MM.1S (cell line): ENCODE measurements around the gene SLC25A22.

Source experiments
- DNase-seq: peaks from one replicate; pipeline ENCODE4 v3.0.0-alpha.2; 2015
- H2AFZ ChIP-seq: fragments of 300-600 bp; sonication (generic); 2 replicates; pipeline ENCODE4 v1.6.0; 2016; ENCODE audit warnings: antibody characterized with exemption, low read length
- H3F3A ChIP-seq: fragments of 300-600 bp; sonication (generic); 2 replicates; pipeline ENCODE4 v1.6.1; 2016; ENCODE audit warnings: mild to moderate bottlenecking, antibody characterized with exemption, low read length, moderate library complexity, mixed read lengths; ENCODE audit not compliant: insufficient read depth
- H3K27ac ChIP-seq: fragments of 300-600 bp; sonication (generic); 2 replicates; pipeline ENCODE4 v1.5.1; 2016; ENCODE audit warnings: mild to moderate bottlenecking, low read length
- H3K27me3 ChIP-seq: fragments of 300-600 bp; sonication (generic); replicated peaks from 2 replicates; pipeline ENCODE4 v1.6.0; 2016; ENCODE audit warnings: low read length; ENCODE audit not compliant: insufficient read depth
- H3K36me3 ChIP-seq: fragments of 300-600 bp; sonication (generic); replicated peaks from 2 replicates; pipeline ENCODE4 v1.6.1; 2016; ENCODE audit warnings: mild to moderate bottlenecking, low read length, mixed read lengths; ENCODE audit not compliant: insufficient read depth
- H3K4me1 ChIP-seq: fragments of 300-600 bp; sonication (generic); 2 replicates; pipeline ENCODE4 v1.6.1; 2016; ENCODE audit warnings: low read length, mixed read lengths
- H3K4me2 ChIP-seq: fragments of 300-600 bp; sonication (generic); 2 replicates; pipeline ENCODE4 v1.6.0; 2016; ENCODE audit warnings: low read depth, low read length
- H3K4me3 ChIP-seq: fragments of 300-600 bp; sonication (generic); 2 replicates; pipeline ENCODE4 v1.5.1; 2016; ENCODE audit warnings: low read length, mixed read lengths
- H3K79me2 ChIP-seq: fragments of 300-600 bp; sonication (generic); 2 replicates; pipeline ENCODE4 v1.6.1; 2016; ENCODE audit warnings: mixed run types, low read length, mixed read lengths
- H3K9ac ChIP-seq: fragments of 300-600 bp; sonication (generic); 2 replicates; pipeline ENCODE4 v1.6.1; 2016; ENCODE audit warnings: low read length, mixed read lengths
- H3K9me2 ChIP-seq: fragments of 300-600 bp; sonication (generic); replicated peaks from 2 replicates; pipeline ENCODE4 v1.6.1; 2016; ENCODE audit warnings: mild to moderate bottlenecking, low read length, mixed read lengths; ENCODE audit not compliant: insufficient read depth
- H3K9me3 ChIP-seq: fragments of 300-600 bp; sonication (generic); replicated peaks from 2 replicates; pipeline ENCODE4 v1.6.1; 2016; ENCODE audit warnings: mild to moderate bottlenecking, low read length, mixed read lengths; ENCODE audit not compliant: insufficient read depth
- H4K20me1 ChIP-seq: fragments of 300-600 bp; sonication (generic); 2 replicates; pipeline ENCODE4 v1.6.1; 2016; ENCODE audit warnings: mild to moderate bottlenecking, low read length, moderate library complexity, mixed read lengths; ENCODE audit not compliant: insufficient read depth
- CTCF ChIP-seq: fragments of 300-600 bp; sonication (generic); IDR thresholded peaks from 2 replicates; pipeline ENCODE4 v1.5.1; 2016; ENCODE audit warnings: antibody characterized with exemption, low read length, mixed read lengths
- EZH2 ChIP-seq: fragments of 300-600 bp; sonication (generic); optimal IDR thresholded peaks from 2 replicates; pipeline ENCODE3; 2017; ENCODE audit warnings: low read depth, mild to moderate bottlenecking, antibody characterized with exemption, low read length, mixed read lengths
- EZH2phosphoT487 ChIP-seq: fragments of 300-600 bp; sonication (generic); IDR thresholded peaks from 2 replicates; pipeline ENCODE4 v1.6.1; 2018; ENCODE audit warnings: antibody characterized with exemption, low read length

Gene SLC25A22

GRCh38 chr11:767238-767637 is 30.8 kb downstream of the SLC25A22 start:
- peaks cover 3% of the 10 kb centered on the region; the same call in 1 of the 2 replicates for H4K20me1 ChIP-seq

GRCh38 chr11:766936-767210 is 31.2 kb downstream of the SLC25A22 start:
- Histone ChIP-seq H3K36me3 (peaks cover 8% of the 10 kb centered on the region), H3K9me2 (no peaks in the 10 kb centered on the region), H3K79me2 (peaks cover 19% of the 10 kb centered on the region), H3K9ac (no peak overlapping the region), H2AFZ (no peak overlapping the region), H3K9me3 (no peaks in the 10 kb centered on the region), H3K27me3 (no peaks in the 10 kb centered on the region), H3F3A (peaks cover 28% of the 10 kb centered on the region), H3K4me1 (no peaks in the 10 kb centered on the region), H3K4me2 (no peak overlapping the region), H3K4me3 (no peak overlapping the region), H3K27ac (no peak overlapping the region), H4K20me1 (peaks cover 3% of the 10 kb centered on the region; the same call in 1 of the 2 replicates)
- TF ChIP-seq EZH2phosphoT487 (no peak), CTCF (no peak), EZH2 (no peak)
- DNase-seq, result no peak

More at GRCh38 chr11:767238-767637, 30.8 kb downstream of the SLC25A22 start:
- H3K9ac ChIP-seq, result no peak overlapping the region
- H3K9me2 ChIP-seq, result no peaks in the 10 kb centered on the region
- no peak overlapping the region for H3K4me2 ChIP-seq
- no peaks in the 10 kb centered on the region for H3K27me3 ChIP-seq
- peak; percentile 5 for DNase-seq
- no peaks in the 10 kb centered on the region for H3K4me1 ChIP-seq
- peaks cover 8% of the 10 kb centered on the region for H3K36me3 ChIP-seq
- no peaks in the 10 kb centered on the region for H3K9me3 ChIP-seq
- H3K79me2 ChIP-seq, result peaks cover 19% of the 10 kb centered on the region
- no peak overlapping the region for H2AFZ ChIP-seq
- H3K27ac ChIP-seq, result no peak overlapping the region
- TF ChIP-seq EZH2phosphoT487 (no peak), CTCF (no peak), EZH2 (no peak)
- H3K4me3 ChIP-seq, result no peak overlapping the region
- peaks cover 26% of the 10 kb centered on the region for H3F3A ChIP-seq

GRCh38 chr11:766106-766935 is 31.8 kb downstream of the SLC25A22 start:
- peaks cover 8% of the 10 kb centered on the region for H3K36me3 ChIP-seq
- H3F3A ChIP-seq, result peaks cover 28% of the 10 kb centered on the region
- no peak overlapping the region for H3K4me2 ChIP-seq
- H3K79me2 ChIP-seq, result peaks cover 16% of the 10 kb centered on the region
- no peak for TF ChIP-seq EZH2phosphoT487
- TF ChIP-seq EZH2, result no peak
- TF ChIP-seq CTCF, result no peak
- H3K9me2 ChIP-seq, result no peaks in the 10 kb centered on the region
- no peak overlapping the region for H3K9ac ChIP-seq
- H3K27ac ChIP-seq, result no peak overlapping the region
- H3K4me3 ChIP-seq, result no peak overlapping the region
- H4K20me1 ChIP-seq, result peaks cover 3% of the 10 kb centered on the region; the same call in 1 of the 2 replicates
- no peaks in the 10 kb centered on the region for H3K9me3 ChIP-seq
- DNase-seq, result no peak
- no peak overlapping the region for H2AFZ ChIP-seq
- H3K27me3 ChIP-seq, result no peaks in the 10 kb centered on the region
- no peaks in the 10 kb centered on the region for H3K4me1 ChIP-seq
